Right ventricle myocardium superior (tissue), 1 donor: ENCODE measurements around the gene BRD9. TPM values are rescaled to one million over a fixed set of nuclear protein-coding genes. Genes with fewer than 3 reads are reported as not detected.
"Not testable (repeated sequence)": the region's sequence is repeated elsewhere in the genome, so short reads cannot be mapped to it uniquely, and the experiment has no call there.

Source experiments
- ATAC-seq: fragments of 200-7000 bp; cut with Tn5 transposase; one replicate; pipeline ENCODE4 v1.9.1; 2020; ENCODE audit warnings: mild to moderate bottlenecking; ENCODE audit not compliant: poor library complexity
- DNase-seq: peaks from one replicate; pipeline ENCODE4 v3.0.0-alpha.2; 2020
- intact Hi-C: fragments of 100-400 bp; cut with DNase I; formaldehyde crosslinking; loops from one replicate; pipeline ENCODE4 v1.11.2; 2022
- total RNA-seq: library from RNA; stranded (reverse); fragmentation: NEBNext Ultra II Directional; extraction: Animal tissue kit (Norgen Biotek cat#: 25700); gene quantifications from one replicate; pipeline ENCODE4 v1.2.1, GENCODE V29; 2021
- donor health status: DM: no; HTN: yes; CAD: no; lungs with severe emphysema.

BRD9 gene
- total RNA-seq, 1 donor from 2014 or later, result 28.0 TPM

DNA sequence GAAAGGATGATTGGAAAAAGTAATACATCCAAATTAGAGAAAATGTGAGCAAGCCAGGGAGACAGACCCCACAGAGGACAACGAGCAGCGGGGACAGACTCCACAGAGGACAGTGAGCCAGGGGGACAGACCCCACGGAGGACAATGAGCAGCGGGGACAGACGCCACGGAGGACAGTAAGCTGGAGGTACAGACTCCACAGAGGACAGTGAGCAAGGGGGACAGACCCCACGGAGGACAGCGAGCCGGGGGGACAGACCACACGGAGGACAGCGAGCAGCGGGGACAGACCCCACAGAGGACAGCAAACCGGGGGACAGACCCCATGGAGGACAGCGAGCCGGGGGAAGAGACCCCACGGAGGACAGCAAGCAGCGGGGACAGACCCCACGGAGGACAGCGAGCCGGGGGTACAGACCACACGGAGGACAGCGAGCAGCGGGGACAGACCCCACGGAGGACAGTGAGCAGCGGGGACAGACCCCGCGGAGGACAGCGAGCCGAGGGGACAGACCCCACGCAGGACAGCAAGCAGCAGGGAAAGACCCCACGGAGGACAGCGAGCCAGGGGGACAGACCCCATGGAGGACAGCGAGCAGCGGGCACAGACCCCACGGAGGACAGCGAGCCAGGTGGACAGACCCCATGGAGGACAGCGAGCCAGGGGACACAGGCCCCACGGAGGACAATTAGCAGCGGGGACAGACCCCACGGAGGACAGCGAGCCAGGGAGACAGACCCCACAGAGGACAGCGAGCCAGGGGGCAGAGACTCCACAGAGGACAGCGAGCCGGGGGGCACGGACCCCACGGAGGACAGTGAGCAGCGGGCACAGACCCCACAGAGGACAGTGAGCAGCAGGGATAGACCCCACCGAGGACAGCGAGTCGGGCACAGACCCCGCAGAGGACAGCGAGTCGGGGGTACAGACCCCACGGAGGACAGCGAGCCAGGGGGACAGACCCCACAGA lies 39.9 kb downstream of the BRD9 start:
- no peak for ATAC-seq
- intact Hi-C loops, result no loop called here
- no peak for DNase-seq

DNA sequence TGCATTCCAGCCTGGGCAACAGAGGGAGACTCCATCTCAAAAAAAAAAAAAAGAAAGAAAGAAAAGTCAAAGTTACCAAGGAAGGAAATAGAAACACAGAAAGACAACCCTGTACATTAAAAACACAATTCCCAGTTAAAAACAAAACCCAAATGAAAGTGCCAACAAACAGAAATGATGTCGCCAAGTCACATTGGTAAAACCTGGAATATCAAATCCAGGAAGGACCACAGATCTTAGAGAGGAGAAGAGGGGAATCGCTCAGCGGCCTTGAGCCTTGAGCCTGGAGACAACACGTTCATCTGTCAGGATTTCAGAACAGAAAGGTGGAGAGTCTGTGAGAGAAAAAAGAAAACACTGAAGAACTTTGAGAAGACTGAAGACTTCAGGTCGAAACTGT lies 40.6 kb downstream of the BRD9 start:
- ATAC-seq (no peak), DNase-seq (no peak)
- intact Hi-C loops, result no loop called here

GRCh38 chr5:851553-851952 lies 41.0 kb downstream of the BRD9 start:
- DNase-seq (no peak), ATAC-seq (no peak)
- intact Hi-C loops, result no loop called here

- intact Hi-C loops, result no loop called here
- ATAC-seq (no peak), DNase-seq (no peak)
Observed at GRCh38 chr5:851076-851475, 41.5 kb downstream of the BRD9 start.

DNA sequence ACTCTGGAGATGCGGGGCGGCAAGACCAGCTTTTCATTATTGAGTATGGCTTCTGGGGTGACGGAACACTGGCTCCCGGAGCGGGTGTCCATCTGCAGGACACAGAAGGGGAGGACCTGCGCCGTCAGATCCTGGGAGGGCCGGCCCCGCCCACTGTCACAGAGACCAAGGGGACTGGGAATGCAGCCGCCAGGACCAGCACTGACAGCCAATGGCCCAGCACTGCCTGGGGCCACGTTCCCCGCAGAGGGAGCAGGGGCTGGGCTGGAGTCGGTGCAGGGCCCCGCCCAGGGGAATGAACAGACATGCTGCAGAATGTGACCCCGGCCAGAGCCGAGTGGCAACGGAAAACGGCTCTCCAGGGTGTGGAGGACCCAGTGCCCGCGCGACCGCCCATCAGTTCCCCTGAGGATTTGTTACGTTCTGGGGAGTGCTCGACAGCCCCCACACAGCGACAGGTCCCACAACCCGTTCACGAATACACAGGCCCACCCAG lies 42.0 kb downstream of the BRD9 start, which contains the start of gene ZDHHC11:
Gene ZDHHC11, minus strand, starts transcription at position 476 of the 496 bp plus-strand sequence. Its CDS starts 384 bp downstream, at position 92.
- intact Hi-C loops, result no loop called here
- ATAC-seq, result peak; percentile 83
- peak; percentile 85 for DNase-seq

- DNase-seq (peak; percentile 68), ATAC-seq (peak; percentile 77)
- intact Hi-C loops, result no loop called here
Observed at GRCh38 chr5:849651-850301, 42.8 kb downstream of the BRD9 start.

GRCh38 chr5:848671-849111 lies 43.9 kb downstream of the BRD9 start:
- ATAC-seq, result peak; percentile 44
- intact Hi-C loops, result no loop called here
- peak; percentile 50 for DNase-seq

- intact Hi-C loops, DNase-seq, ATAC-seq: not testable (repeated sequence)
Observed at GRCh38 chr5:847736-848135, 44.9 kb downstream of the BRD9 start.

DNA sequence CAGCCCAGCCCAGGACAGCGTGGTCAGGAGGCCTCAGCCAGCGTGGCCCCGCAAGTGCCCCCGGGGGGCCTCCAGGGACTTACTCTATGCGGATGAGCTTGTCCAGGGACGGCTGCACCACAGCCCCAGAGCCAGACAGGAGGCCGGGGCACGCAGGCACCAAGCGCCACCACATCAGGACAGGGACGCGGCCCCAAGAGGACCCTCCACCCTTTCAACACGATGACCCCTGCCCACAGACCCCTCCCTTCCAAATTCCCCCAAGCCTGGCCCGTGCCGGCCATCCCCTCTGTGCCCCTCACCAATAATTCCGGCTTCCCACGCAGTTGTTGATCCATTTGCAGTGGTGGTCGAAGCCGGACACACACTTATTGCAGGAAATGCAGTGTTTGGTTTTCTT lies 45.4 kb downstream of the BRD9 start:
- intact Hi-C loops, ATAC-seq: not testable (repeated sequence)
- peak; percentile 26 for DNase-seq

DNA sequence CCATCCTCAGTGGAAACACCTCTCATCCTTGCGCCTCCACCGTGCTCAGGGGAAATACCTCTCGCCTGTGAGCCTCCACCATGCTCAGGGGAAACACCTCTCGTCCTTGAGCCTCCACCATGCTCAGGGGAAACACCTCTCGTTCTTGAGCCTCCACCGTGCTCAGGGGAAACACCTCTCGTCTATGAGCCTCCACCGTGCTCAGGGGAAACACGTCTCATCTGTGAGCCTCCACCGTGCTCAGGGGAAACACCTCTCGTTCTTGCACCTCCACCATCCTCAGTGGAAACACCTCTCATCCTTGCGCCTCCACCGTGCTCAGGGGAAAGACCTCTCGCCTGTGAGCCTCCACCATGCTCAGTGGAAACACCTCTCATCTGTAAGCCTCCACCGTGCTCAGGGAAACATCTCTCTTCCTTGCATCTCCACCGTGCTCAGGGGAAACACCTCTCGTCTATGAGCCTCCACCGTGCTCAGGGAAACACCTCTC lies 46.0 kb downstream of the BRD9 start:
- intact Hi-C loops, ATAC-seq: not testable (repeated sequence)
- peak; percentile 28 for DNase-seq

DNA sequence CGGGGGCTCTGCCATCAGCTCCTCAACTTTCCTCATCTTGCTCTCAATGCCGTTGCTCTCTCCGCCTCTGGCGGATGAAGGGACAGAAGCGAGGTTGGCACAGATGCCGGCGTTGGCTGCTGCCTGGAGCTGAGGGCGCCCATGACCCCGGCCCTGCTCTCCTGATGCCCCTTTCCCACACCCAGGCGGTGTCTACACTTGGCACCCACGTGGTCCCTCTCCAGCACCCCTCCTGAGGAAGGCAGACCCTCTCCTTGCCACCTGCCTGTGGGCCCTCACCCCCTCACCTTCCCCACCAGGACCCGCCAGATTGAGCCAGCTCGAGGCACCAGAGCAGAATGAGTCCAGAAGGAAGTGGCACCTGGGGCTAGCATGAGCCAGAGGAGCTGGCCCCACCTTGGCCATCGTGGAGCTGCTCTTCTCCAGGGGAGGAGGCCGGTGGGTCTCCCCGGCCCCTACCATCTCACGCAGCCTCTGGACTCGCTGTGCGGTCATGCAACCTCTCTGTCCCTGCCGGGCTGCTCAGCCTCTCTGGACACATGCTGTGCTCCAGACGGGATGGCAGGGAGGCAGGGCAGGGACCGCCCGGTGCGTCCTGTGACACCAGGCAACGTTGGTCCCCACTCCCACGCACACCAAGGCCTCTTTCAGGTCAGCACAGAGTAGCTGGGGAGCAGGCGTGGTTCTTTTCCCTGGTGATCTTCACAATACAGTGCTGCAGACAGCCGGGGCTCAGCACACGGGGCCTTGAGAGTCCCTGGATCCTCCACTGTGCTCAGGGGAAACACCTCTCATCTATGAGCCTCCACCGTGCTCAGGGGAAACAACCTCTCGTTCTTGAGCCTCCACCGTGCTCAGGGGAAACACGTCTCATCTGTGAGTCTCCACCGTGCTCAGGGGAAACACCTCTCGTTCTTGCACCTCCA lies 46.7 kb downstream of the BRD9 start:
- intact Hi-C loops, DNase-seq, ATAC-seq: not testable (repeated sequence)

DNA sequence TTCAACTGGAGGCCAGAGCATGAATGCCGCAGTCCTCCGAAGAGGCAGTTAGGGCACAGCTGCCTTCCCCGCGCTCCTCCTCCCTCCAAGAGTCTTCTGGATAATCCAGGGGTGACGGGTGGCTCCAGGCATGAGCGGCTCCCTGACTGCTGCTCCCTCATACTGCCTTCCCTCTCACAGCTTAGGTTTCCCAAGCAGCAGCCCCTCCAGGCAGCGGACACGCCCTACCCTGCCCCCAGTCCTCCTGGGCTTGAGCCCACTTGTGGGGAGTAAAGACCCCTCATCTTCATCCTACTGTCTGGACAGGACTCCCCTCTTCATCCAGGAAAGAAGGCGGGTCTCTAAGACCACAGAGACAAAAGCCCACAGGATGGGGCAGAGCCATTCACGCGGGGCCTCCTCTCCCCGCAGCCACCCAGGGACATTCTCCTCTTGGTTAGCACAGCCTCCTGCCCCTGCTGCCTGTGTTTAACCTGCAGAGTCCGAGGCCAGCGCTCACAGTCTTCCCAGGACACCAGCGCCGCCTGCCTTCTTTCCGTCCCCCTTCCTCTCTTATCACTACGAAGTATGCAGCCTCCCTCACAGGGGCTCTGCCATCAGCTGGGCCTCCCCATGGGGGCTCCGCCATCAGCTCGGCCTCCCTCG lies 47.4 kb downstream of the BRD9 start:
- intact Hi-C loops, ATAC-seq: not testable (repeated sequence)
- DNase-seq, result peak; percentile 40

GRCh38 chr5:844426-844825 lies 48.2 kb downstream of the BRD9 start:
- ATAC-seq, intact Hi-C loops: not testable (repeated sequence)
- DNase-seq, result peak; percentile 26

DNA sequence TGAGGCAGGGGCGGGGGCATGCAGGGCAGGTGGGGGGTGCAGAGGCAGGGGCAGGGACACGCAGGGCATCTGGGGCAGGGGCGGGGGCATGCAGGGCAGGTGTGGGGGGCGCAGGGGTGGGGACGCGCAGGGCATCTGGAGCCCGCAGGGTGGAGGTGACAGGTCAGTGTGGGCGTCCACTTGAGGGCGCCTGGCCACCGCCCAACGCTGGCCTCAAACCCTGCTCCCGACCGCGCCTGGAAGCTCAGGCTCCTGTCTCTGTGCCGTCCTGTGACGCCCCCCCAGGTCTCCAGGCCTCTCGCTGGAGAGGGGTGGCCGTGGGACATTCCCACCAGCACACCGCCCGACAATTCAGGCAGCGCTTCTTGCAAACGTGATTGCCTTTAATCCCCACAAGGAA lies 48.7 kb downstream of the BRD9 start:
- intact Hi-C loops, ATAC-seq: not testable (repeated sequence)
- DNase-seq, result peak; percentile 30

- DNase-seq, result peak; percentile 43
- intact Hi-C loops, ATAC-seq: not testable (repeated sequence)
Observed at GRCh38 chr5:843371-843770, 49.2 kb downstream of the BRD9 start.

DNA sequence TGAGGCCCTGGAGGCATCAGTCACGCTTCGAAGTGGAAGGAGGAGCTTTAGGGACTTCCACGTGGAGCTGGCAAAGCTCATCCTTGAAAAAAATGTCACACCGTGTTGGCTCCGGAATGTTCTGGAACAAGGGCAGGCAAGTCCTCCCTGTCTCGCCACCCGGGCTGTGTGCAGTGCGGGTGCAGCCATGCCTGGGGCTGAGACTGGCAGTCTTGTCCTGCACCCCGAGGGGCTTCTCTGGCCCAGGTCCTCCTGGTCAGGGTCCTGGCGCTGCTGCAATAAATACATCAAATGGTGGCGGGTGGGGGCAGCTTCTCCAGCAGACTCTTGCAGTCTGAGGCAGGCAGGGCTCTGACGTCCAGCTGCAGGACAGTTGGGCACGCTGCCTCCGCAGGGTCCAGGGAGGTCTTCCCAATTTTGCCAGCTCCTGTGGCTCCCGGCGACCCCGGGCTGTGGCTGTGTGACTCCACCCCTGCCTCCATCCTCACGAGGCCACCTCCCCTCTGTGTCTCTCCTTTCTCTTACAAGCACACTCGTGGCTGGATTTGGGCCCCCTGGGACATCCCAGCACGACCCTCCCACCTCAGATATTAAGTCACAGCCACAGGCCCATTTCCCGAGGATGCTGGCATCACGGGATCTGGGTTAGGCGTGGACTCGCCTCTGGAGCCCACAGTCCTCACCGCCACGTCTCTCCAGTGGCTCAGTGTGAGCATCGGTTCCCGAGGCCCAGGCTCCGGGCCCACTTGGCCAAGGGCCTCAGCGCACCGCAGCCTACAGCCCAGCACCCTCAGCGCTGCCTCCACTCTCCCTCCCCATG lies 50.0 kb downstream of the BRD9 start:
- DNase-seq, result peak; percentile 39
- ATAC-seq, intact Hi-C loops: not testable (repeated sequence)
